PC-3 (cell line): Measurements from ENCODE around the gene ATG4A.

Experiments
- EZH2 ChIP-seq: fragments of 300-600 bp; sonication (generic); IDR thresholded peaks from one replicate; pipeline ENCODE4 v1.6.1; 2017; ENCODE audit warnings: antibody characterized with exemption, mild to moderate bottlenecking, low read length; ENCODE audit not compliant: unreplicated experiment
- EZH2phosphoT487 ChIP-seq: fragments of 300-600 bp; sonication (generic); IDR thresholded peaks from 2 replicates; pipeline ENCODE4 v1.6.1; 2018; ENCODE audit warnings: mild to moderate bottlenecking, antibody characterized with exemption, low read length, borderline replicate concordance
- TF ChIP-seq, protein P1 (sequence below): fragments of 300-600 bp; sonication (generic); conservative IDR thresholded peaks from 2 replicates; pipeline ENCODE4 v1.5.1; 2017; ENCODE audit warnings: antibody characterized with exemption, low read depth, mild to moderate bottlenecking, low read length

DNA sequence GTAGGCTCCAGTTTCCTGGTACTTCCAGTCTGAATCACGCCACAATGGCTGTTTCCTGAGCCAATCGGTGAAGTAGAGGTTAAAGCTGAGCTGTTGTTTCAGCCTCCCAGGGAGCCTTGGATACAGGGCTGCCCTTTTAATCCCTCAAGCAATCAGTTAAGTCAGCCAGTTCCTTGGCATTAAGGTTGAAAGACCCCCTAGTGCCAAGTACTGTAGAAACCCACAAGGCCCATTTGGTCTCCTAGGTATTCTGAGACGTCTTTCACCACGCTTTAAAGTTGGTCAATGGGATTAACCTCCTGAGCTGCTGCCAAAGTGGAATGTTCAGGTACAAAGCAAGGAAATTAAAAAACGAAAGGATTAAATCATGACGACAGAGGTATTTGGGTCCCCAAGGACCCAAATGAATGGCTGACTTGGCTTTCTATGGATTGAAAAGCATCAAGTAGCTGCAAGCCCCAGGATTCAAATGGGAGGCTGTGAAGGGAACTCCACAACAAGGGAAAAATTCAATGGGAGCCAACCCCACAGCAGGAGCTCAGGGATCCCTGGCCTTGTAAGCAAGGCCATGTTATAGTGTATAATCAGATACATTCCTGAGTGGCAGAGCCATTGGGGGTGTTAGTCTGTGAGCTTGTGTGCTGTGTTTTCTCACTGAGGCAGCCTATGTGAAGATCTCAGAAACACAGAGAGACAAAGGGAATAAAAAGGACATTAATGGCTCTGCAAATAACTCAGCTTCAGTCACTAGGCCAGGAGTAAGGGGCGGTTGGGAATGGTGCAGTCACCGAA lies 86.0 kb downstream of the ATG4A start:
- TF ChIP-seq, protein P1, sequence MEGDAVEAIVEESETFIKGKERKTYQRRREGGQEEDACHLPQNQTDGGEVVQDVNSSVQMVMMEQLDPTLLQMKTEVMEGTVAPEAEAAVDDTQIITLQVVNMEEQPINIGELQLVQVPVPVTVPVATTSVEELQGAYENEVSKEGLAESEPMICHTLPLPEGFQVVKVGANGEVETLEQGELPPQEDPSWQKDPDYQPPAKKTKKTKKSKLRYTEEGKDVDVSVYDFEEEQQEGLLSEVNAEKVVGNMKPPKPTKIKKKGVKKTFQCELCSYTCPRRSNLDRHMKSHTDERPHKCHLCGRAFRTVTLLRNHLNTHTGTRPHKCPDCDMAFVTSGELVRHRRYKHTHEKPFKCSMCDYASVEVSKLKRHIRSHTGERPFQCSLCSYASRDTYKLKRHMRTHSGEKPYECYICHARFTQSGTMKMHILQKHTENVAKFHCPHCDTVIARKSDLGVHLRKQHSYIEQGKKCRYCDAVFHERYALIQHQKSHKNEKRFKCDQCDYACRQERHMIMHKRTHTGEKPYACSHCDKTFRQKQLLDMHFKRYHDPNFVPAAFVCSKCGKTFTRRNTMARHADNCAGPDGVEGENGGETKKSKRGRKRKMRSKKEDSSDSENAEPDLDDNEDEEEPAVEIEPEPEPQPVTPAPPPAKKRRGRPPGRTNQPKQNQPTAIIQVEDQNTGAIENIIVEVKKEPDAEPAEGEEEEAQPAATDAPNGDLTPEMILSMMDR: no peak
- TF ChIP-seq EZH2 (no peak), EZH2phosphoT487 (no peak)
